Kidney epithelial cell (primary cell): ENCODE results near the gene OR4S1. TPM values are rescaled to one million over a fixed set of nuclear protein-coding genes. Genes with fewer than 3 reads are reported as not detected.

Experiments
- DNase-seq: peaks from one replicate; pipeline ENCODE4 v3.0.0-alpha.2; 2010; ENCODE audit warnings: low read depth
- H3K27me3 ChIP-seq: 2 replicates; pipeline ENCODE4 v1.6.0; 2011; ENCODE audit warnings: low read length; ENCODE audit not compliant: control insufficient read depth, insufficient read depth
- H3K36me3 ChIP-seq: 2 replicates; pipeline ENCODE4 v1.5.1; 2011; ENCODE audit warnings: low read length; ENCODE audit not compliant: control insufficient read depth, insufficient read depth
- H3K4me3 ChIP-seq: 2 replicates; pipeline ENCODE4 v1.5.1; 2011; ENCODE audit warnings: low read depth, mild to moderate bottlenecking, control low read depth, low read length
- total RNA-seq: library from RNA; depleted of rRNA; stranded (reverse); fragments of >200 nt; gene quantifications from 2 replicates; pipeline ENCODE4 v1.2.3, GENCODE V29; 2015
- TF ChIP-seq, protein P1 (sequence below): IDR thresholded peaks from 2 replicates; pipeline ENCODE4 v1.5.1; 2011; ENCODE audit warnings: mild to moderate bottlenecking, moderate library complexity, low read length, control low read depth, inconsistent platforms; ENCODE audit not compliant: insufficient read depth, poor library complexity, severe bottlenecking

The OR4S1 gene, protein sequence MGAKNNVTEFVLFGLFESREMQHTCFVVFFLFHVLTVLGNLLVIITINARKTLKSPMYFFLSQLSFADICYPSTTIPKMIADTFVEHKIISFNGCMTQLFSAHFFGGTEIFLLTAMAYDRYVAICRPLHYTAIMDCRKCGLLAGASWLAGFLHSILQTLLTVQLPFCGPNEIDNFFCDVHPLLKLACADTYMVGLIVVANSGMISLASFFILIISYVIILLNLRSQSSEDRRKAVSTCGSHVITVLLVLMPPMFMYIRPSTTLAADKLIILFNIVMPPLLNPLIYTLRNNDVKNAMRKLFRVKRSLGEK
- not detected in 2 replicates for total RNA-seq

DNA sequence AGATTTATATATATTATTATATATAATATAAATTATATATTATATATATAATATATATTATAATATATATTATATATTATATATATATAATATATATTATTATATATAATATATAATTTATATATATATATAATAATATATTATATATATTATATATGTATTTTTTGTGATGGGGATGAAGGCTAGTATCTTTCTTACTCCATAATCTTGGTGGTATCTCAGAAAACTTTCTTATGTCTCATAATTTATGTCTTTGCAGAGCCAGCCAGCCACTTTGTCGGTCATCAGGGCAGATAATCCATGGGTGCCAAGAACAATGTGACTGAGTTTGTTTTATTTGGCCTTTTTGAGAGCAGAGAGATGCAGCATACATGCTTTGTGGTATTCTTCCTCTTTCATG is at the start of gene OR4S1:
Gene OR4S1, plus strand, starts transcription at position 301 of the 400 bp plus-strand sequence. Its CDS starts 0 bp downstream, at position 301.
- H3K36me3 ChIP-seq = no peaks in the 10 kb centered on the region
- TF ChIP-seq, protein P1, sequence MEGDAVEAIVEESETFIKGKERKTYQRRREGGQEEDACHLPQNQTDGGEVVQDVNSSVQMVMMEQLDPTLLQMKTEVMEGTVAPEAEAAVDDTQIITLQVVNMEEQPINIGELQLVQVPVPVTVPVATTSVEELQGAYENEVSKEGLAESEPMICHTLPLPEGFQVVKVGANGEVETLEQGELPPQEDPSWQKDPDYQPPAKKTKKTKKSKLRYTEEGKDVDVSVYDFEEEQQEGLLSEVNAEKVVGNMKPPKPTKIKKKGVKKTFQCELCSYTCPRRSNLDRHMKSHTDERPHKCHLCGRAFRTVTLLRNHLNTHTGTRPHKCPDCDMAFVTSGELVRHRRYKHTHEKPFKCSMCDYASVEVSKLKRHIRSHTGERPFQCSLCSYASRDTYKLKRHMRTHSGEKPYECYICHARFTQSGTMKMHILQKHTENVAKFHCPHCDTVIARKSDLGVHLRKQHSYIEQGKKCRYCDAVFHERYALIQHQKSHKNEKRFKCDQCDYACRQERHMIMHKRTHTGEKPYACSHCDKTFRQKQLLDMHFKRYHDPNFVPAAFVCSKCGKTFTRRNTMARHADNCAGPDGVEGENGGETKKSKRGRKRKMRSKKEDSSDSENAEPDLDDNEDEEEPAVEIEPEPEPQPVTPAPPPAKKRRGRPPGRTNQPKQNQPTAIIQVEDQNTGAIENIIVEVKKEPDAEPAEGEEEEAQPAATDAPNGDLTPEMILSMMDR = no peak
- H3K4me3 ChIP-seq = no peak within 1 kb of the TSS
- DNase-seq = no peak
- no peaks in the 10 kb centered on the region for H3K27me3 ChIP-seq

DNA sequence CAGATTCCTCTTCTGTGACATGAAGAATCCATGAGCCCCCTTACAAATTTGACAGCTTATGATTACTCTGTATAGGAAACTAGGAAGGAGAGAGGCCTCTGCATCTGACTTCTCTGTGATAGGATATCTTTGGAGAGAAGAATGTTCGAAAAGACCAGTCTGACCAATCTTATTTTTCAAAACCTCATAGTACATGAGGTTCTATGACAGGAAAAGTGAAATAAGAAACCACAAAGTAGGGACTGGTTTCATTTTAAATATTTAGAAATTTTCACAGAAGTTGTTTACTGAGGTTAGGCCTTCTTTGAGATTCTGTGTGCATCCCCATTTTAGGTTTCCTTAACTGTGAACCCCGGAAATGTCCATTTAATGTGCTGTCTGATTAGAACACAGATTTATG is 44.4 kb upstream of the OR4S1 start:
- H3K4me3 ChIP-seq = no peak overlapping the region
- TF ChIP-seq, protein P1 = no peak
- DNase-seq = no peak

DNA sequence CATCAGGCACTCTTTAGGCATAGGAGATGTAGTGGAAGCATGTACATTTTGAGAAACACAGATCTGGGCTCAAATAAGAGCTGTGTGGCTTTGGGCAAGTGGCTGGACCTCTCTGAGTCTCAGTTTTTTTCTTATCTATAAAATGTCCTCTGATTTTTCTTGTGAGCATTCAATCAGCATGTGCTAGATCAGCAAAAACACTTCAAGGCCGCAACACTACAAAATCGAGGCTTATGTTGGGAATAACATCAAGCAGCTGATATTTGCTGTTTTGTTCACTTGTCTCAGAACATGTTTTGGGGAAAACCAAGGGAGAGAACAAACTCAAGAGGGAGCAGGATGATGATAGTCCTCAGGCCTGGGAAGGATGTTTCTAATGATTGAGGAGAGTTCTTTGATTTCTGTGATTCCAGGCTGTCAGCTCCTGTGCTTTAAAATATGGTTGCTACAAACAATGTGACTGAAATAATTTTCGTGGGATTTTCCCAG is 42.6 kb upstream of the OR4S1 start, which contains the start of gene OR4X1:
Gene OR4X1, plus strand, starts transcription at position 439 of the 489 bp plus-strand sequence. Its CDS starts 0 bp downstream, at position 439.
- H3K4me3 ChIP-seq = no peak within 1 kb of the TSS
- TF ChIP-seq, protein P1 = no peak
- DNase-seq = no peak
- H3K36me3 ChIP-seq = no peaks in the 10 kb centered on the region
- no peaks in the 10 kb centered on the region for H3K27me3 ChIP-seq

More for the DNA sequence above, 44.4 kb upstream of the OR4S1 start:
- H3K36me3 ChIP-seq = no peaks in the 10 kb centered on the region
- no peaks in the 10 kb centered on the region for H3K27me3 ChIP-seq

DNA sequence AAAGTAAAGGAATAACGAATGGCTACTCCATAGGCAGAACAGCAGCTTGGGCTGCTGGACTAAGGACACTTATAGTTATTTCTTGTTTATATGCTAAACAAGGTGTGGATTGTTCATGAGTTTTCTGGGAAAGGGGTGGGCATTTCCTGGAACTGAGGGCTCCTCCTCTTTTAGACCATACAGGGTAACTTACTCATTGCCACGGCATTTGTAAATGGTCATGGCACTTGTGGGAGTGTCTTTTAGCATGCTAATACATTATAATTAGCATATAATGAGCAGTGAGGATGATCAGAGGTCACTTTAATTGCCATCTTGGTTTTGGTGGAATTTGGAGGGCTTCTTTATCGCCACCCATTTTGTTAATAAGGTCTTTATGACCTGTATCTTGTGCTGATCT is 35.4 kb upstream of the OR4S1 start:
- Histone ChIP-seq H3K36me3 (no peaks in the 10 kb centered on the region), H3K4me3 (no peak overlapping the region)
- TF ChIP-seq, protein P1 = no peak

DNA sequence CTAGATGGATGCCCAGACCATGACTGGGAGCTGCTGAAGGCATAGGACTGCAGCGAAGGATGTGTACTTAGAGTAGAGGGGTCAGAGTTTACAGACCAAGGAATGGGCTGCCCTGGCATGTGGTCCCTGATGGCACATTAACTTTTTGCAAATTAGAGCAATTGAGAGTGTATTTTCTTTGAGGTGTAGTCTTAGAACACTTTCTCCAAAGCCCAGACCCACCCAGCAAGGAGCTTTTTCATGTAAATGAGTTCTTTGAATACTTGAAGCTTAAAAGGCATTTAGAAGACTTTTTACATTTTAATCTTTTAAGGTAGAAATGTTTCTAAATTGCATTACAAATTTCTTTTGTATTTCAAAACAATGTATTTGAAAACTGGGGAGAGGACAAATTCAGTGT is 33.4 kb upstream of the OR4S1 start:
- Histone ChIP-seq H3K36me3 (no peaks in the 10 kb centered on the region), H3K27me3 (no peaks in the 10 kb centered on the region), H3K4me3 (no peak overlapping the region)
- TF ChIP-seq, protein P1 = no peak
- DNase-seq = no peak

More for the DNA sequence above, 35.4 kb upstream of the OR4S1 start:
- no peaks in the 10 kb centered on the region for H3K27me3 ChIP-seq
- DNase-seq = no peak
